B cell (primary cell): ENCODE data around the gene SSBP3.

Experiments
- EZH2 ChIP-seq: IDR thresholded peaks from 2 replicates; pipeline ENCODE4 v1.6.1; 2012; ENCODE audit warnings: borderline replicate concordance, low read depth, mild to moderate bottlenecking, moderate library complexity, low read length; ENCODE audit not compliant: insufficient read depth, poor library complexity, severe bottlenecking
- TF ChIP-seq, protein P1 (sequence below): fragments of 200-600 bp; IDR thresholded peaks from one replicate; pipeline ENCODE4 v1.8.0; 2022; ENCODE audit warnings: antibody characterized with exemption, mild to moderate bottlenecking

DNA sequence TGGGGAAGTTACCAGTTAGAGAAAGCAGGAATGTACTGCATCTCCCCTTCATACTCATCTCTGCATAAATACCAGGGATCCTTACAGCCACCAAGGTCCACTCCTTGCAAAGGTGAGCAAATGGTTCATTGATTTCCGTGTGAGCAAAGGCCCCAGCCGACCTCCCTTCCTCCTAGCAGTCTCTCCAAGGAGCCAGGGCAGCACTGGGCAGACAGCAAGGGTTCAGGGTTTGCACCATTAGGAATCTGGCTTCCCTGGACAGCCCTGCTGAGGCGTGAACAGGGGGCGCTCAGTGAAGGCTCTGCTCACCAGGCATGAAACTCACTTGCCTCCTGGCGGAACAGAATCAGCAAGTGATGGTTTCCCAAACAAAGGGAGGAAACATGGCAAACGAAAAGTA, 140.5 kb downstream of the SSBP3 start:
- TF ChIP-seq, protein P1, sequence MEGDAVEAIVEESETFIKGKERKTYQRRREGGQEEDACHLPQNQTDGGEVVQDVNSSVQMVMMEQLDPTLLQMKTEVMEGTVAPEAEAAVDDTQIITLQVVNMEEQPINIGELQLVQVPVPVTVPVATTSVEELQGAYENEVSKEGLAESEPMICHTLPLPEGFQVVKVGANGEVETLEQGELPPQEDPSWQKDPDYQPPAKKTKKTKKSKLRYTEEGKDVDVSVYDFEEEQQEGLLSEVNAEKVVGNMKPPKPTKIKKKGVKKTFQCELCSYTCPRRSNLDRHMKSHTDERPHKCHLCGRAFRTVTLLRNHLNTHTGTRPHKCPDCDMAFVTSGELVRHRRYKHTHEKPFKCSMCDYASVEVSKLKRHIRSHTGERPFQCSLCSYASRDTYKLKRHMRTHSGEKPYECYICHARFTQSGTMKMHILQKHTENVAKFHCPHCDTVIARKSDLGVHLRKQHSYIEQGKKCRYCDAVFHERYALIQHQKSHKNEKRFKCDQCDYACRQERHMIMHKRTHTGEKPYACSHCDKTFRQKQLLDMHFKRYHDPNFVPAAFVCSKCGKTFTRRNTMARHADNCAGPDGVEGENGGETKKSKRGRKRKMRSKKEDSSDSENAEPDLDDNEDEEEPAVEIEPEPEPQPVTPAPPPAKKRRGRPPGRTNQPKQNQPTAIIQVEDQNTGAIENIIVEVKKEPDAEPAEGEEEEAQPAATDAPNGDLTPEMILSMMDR, result no peak
- TF ChIP-seq EZH2, result no peak
